Activated CD4-positive, CD25-positive, alpha-beta regulatory T cell treated with anti-CD3 and anti-CD28 coated beads, Interleukin-2, amount 50 U/mL, for 16 hours (primary cell): ENCODE results near the gene TCEA2.
A peak's percentile ranks its signal among the peaks of the same experiment; 100 is the strongest.

Source experiments
- DNase-seq: peaks from one replicate; pipeline ENCODE4 v3.0.0-alpha.2; 2020; ENCODE audit warnings: low read depth, low spot score

TCEA2 gene

GRCh38 chr20:64062596-64063388 is at the start of gene TCEA2:
TSS of gene TCEA2 (plus strand) at chr20:64063198. CDS start at chr20:64063313, 115 bp downstream.
- peak; percentile 87 for DNase-seq

- DNase-seq, result no peak
Measured at GRCh38 chr20:64015635-64016034, 47.4 kb upstream of the TCEA2 start.

GRCh38 chr20:64021124-64021975 is 41.6 kb upstream of the TCEA2 start:
- DNase-seq, result no peak

GRCh38 chr20:64022671-64023360 is 40.2 kb upstream of the TCEA2 start:
- no peak for DNase-seq

- no peak for DNase-seq
Measured at GRCh38 chr20:64023361-64024140, 39.4 kb upstream of the TCEA2 start.

GRCh38 chr20:64024141-64024990 is 38.6 kb upstream of the TCEA2 start:
- no peak for DNase-seq

- DNase-seq, result no peak
Measured at GRCh38 chr20:64025101-64025825, 37.7 kb upstream of the TCEA2 start.

- no peak for DNase-seq
Measured at GRCh38 chr20:64025826-64026412, 37.1 kb upstream of the TCEA2 start.

- DNase-seq, result no peak
Measured at GRCh38 chr20:64027981-64028685, 34.9 kb upstream of the TCEA2 start.

GRCh38 chr20:64029293-64030117 is 33.5 kb upstream of the TCEA2 start:
- DNase-seq, result no peak

- no peak for DNase-seq
Measured at GRCh38 chr20:64030371-64031134, 32.4 kb upstream of the TCEA2 start.

GRCh38 chr20:64031822-64032314 is 31.1 kb upstream of the TCEA2 start:
- no peak for DNase-seq

- DNase-seq, result no peak
Measured at GRCh38 chr20:64032706-64033624, 30.0 kb upstream of the TCEA2 start.

- no peak for DNase-seq
Measured at GRCh38 chr20:64033981-64034493, 29.0 kb upstream of the TCEA2 start.
